IMR-90 (cell line): ENCODE data around the gene SRP14. TPM values are rescaled to one million over a fixed set of nuclear protein-coding genes. Genes with fewer than 3 reads are reported as not detected.
"Not testable (repeated sequence)": the region's sequence is repeated elsewhere in the genome, so short reads cannot be mapped to it uniquely, and the experiment has no call there.

Experiments used
- ATAC-seq: fragments of 200-7000 bp; cut with Tn5 transposase; 2 replicates; pipeline ENCODE4 v1.9.1; 2020; ENCODE audit warnings: low read depth, mild to moderate bottlenecking, moderate library complexity
- BruUV-seq: library from RNA; stranded (reverse); fragments of 400-500 nt; replicated peaks from 2 replicates; lab custom pipeline; 2021; lab: Mats Ljungman, UMichigan
- CTCF ChIA-PET: fragments of 300-600 bp; formaldehyde crosslinking; extraction: SDS; loops from one replicate; lab custom pipeline; 2021; ENCODE audit warnings: antibody characterized with exemption; lab: Yijun Ruan, JAX
- POLR2A ChIA-PET: fragments of 300-600 bp; sonication (Branson Sonifier 250); formaldehyde crosslinking; loops from one replicate; lab custom pipeline; 2022; ENCODE audit warnings: antibody characterized with exemption; ENCODE audit not compliant: unreplicated experiment; lab: Charles Lee
- DNase-seq: peaks from one replicate; pipeline ENCODE4 v3.0.0; 2013
- H2AFZ ChIP-seq: replicated peaks from 2 replicates; pipeline ENCODE3; 2013; ENCODE audit warnings: low read length, mild to moderate bottlenecking; ENCODE audit not compliant: poor library complexity
- H2AK5ac ChIP-seq: 2 replicates; pipeline ENCODE4 v1.6.1; 2013; ENCODE audit warnings: low read depth, low read length, inconsistent platforms
- H2AK9ac ChIP-seq: replicated peaks from 2 replicates; pipeline ENCODE3; 2013; ENCODE audit warnings: mild to moderate bottlenecking, low read depth, low read length, moderate library complexity; ENCODE audit not compliant: poor library complexity
- H2BK120ac ChIP-seq: 2 replicates; pipeline ENCODE4 v1.6.1; 2013; ENCODE audit warnings: low read depth, low read length, inconsistent platforms
- H2BK15ac ChIP-seq: 3 replicates; pipeline ENCODE4 v1.6.1; 2013; ENCODE audit warnings: low read depth, low read length, inconsistent platforms
- H2BK20ac ChIP-seq: 2 replicates; pipeline ENCODE4 v1.6.1; 2013; ENCODE audit warnings: low read depth, mild to moderate bottlenecking, inconsistent platforms, low read length, moderate library complexity
- H2BK5ac ChIP-seq: 2 replicates; pipeline ENCODE4 v1.6.1; 2013; ENCODE audit warnings: mild to moderate bottlenecking, low read depth, low read length, inconsistent platforms; ENCODE audit not compliant: poor library complexity, severe bottlenecking
- H3K14ac ChIP-seq: replicated peaks from 2 replicates; pipeline ENCODE4 v1.6.1; 2013; ENCODE audit warnings: low read depth, low read length, inconsistent platforms
- H3K18ac ChIP-seq: 2 replicates; pipeline ENCODE4 v1.6.1; 2013; ENCODE audit warnings: low read depth, low read length, control low read depth
- H3K23ac ChIP-seq: 2 replicates; pipeline ENCODE4 v1.6.1; 2013; ENCODE audit warnings: low read depth, low read length, inconsistent platforms
- H3K27ac ChIP-seq: 2 replicates; pipeline ENCODE4 v1.5.1; 2013; ENCODE audit warnings: mild to moderate bottlenecking, control low read depth, low read length; ENCODE audit not compliant: insufficient read depth
- H3K27me3 ChIP-seq: 2 replicates; pipeline ENCODE4 v1.6.1; 2013; ENCODE audit warnings: low read length; ENCODE audit not compliant: control insufficient read depth, insufficient read depth
- H3K36me3 ChIP-seq: 2 replicates; pipeline ENCODE4 v1.6.1; 2013; ENCODE audit warnings: low read length, mixed read lengths; ENCODE audit not compliant: control insufficient read depth, insufficient read depth
- H3K4ac ChIP-seq: 2 replicates; pipeline ENCODE4 v1.6.1; 2013; ENCODE audit warnings: low read depth, low read length, inconsistent platforms
- H3K4me1 ChIP-seq: 2 replicates; pipeline ENCODE4 v1.6.1; 2013; ENCODE audit warnings: low read length, mixed read lengths; ENCODE audit not compliant: control insufficient read depth, insufficient read depth
- H3K4me2 ChIP-seq: 2 replicates; pipeline ENCODE4 v1.6.1; 2013; ENCODE audit warnings: low read depth, mild to moderate bottlenecking, control low read depth, low read length, moderate library complexity
- H3K4me3 ChIP-seq: 2 replicates; pipeline ENCODE4 v1.5.1; 2013; ENCODE audit warnings: low read depth, mild to moderate bottlenecking, control low read depth, low read length, moderate library complexity; ENCODE audit not compliant: insufficient read depth
- H3K56ac ChIP-seq: 2 replicates; pipeline ENCODE4 v1.6.1; 2013; ENCODE audit warnings: low read length, inconsistent platforms; ENCODE audit not compliant: insufficient read depth; ENCODE audit errors: extremely low read depth
- H3K79me1 ChIP-seq, 2 experiments: 2 replicates each; pipeline ENCODE4 v1.6.1; 2013; ENCODE audit warnings: low read length in 2 of 2, inconsistent platforms in 1 of 2, low read depth in 1 of 2
- H3K9ac ChIP-seq: 2 replicates; pipeline ENCODE4 v1.6.1; 2013; ENCODE audit warnings: low read depth, low read length, control low read depth
- H3K9me1 ChIP-seq: 2 replicates; pipeline ENCODE4 v1.6.1; 2013; ENCODE audit warnings: low read length, inconsistent platforms; ENCODE audit not compliant: insufficient read depth
- H3K9me3 ChIP-seq: 2 replicates; pipeline ENCODE4 v1.6.1; 2013; ENCODE audit warnings: low read length; ENCODE audit not compliant: control insufficient read depth, insufficient read depth
- H4K20me1 ChIP-seq: 2 replicates; pipeline ENCODE4 v1.6.1; 2013; ENCODE audit warnings: low read length, inconsistent platforms; ENCODE audit not compliant: insufficient read depth
- H4K5ac ChIP-seq: 2 replicates; pipeline ENCODE4 v1.6.1; 2013; ENCODE audit warnings: mild to moderate bottlenecking, low read depth, low read length, control low read depth
- H4K8ac ChIP-seq, 2 experiments: 2 replicates each; pipeline ENCODE4 v1.6.1; 2013; ENCODE audit warnings: low read depth in 2 of 2, low read length in 2 of 2, control low read depth in 1 of 2, inconsistent platforms in 1 of 2
- H4K91ac ChIP-seq: 2 replicates; pipeline ENCODE4 v1.6.1; 2013; ENCODE audit warnings: low read depth, low read length, inconsistent platforms; ENCODE audit not compliant: insufficient read depth
- BHLHE40 ChIP-seq: fragments of 150-350 bp; IDR thresholded peaks from 2 replicates; pipeline ENCODE4 v1.6.1; 2016; ENCODE audit warnings: mild to moderate bottlenecking, low read depth, low read length
- MAZ ChIP-seq: IDR thresholded peaks from 2 replicates; pipeline ENCODE4 v1.6.1; 2012; ENCODE audit warnings: low read depth, mild to moderate bottlenecking, low read length, improper control_type of control experiment, moderate library complexity, borderline replicate concordance
- RCOR1 ChIP-seq: IDR thresholded peaks from 2 replicates; pipeline ENCODE4 v1.6.1; 2012; ENCODE audit warnings: mild to moderate bottlenecking, low read length, improper control_type of control experiment; ENCODE audit not compliant: insufficient replicate concordance
- RFX5 ChIP-seq: IDR thresholded peaks from 2 replicates; pipeline ENCODE4 v1.8.0; 2012; ENCODE audit warnings: low read depth, mild to moderate bottlenecking, low read length, moderate library complexity
- WGBS, 2 experiments: methylation state at CpG; one replicate each; pipeline versions ENCODE4 v1.1.5 to v1.1.7; 2013; ENCODE audit warnings: missing lambda C conversion rate in 2 of 2; ENCODE audit not compliant: insufficient read length in 1 of 2; ENCODE audit errors: extremely low coverage in 2 of 2; 5-methylcytosine and 5-hydroxymethylcytosine counted together
- dilution Hi-C: fragments of 300-500 bp; cut with HindIII; formaldehyde crosslinking; loops from one replicate; pipeline ENCODE4 v1.14.3; 2018; ENCODE audit warnings: low sequenced_read_pairs; ENCODE audit not compliant: unreplicated experiment
- in situ Hi-C: fragments of 300-500 bp; cut with MboI; formaldehyde crosslinking; loops from 3 replicates; pipeline ENCODE4 v1.14.3; 2019; ENCODE audit warnings: low sequenced_read_pairs, inconsistent platforms, mixed read lengths
- intact Hi-C: fragments of 100-400 bp; cut with micrococcal nuclease; formaldehyde crosslinking; loops from 2 replicates; pipeline ENCODE4 v1.10.0; 2022
- polyA plus RNA-seq, 3 experiments: library from polyadenylated mRNA; depleted of rRNA; stranded (reverse); fragments of >200 nt; gene quantifications; 2 replicates each; pipeline ENCODE4 v1.2.3, GENCODE V29; 2012; ENCODE audit warnings: low replicate concordance in 1 of 3
- total RNA-seq: library from RNA; depleted of rRNA; stranded (reverse); fragments of >200 nt; gene quantifications from 2 replicates; pipeline ENCODE4 v1.2.3, GENCODE V29; 2012

SRP14 gene
- total and polyA plus RNA-seq, 2 of the 4 experiments (the other 2 are of a cell fraction) = 106 to 295 TPM

DNA sequence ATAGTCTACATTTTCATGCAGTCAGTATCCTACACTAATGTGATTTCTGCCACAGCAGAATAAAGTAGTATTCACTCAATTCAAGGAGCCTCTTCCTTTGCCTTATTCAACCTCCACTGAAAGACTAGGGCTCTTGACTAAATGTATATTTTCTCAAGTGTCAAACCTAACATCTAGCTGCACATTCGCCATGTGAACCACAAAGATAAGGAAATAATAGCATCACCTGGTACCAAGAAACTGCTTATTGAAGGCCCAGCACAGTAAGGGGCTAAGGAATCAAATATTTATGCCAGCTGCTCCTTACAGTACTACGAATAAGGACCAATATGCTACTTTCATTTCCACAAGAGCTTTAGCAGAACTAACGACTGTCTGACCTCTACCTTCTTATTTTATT lies 1.3 kb downstream of the SRP14 start:
- Histone ChIP-seq H3K18ac (no peak overlapping the region), H3K27ac (no peak overlapping the region), H3K4me3 (peak overlapping the region; percentile 83), H4K91ac (no peak overlapping the region), H3K27me3 (no peaks in the 10 kb centered on the region), H3K4me2 (peak overlapping the region; percentile 78; the same call in 1 of the 2 replicates), H3K36me3 (peaks cover 21% of the 10 kb centered on the region), H3K9ac (peak overlapping the region; percentile 97; the same call in 1 of the 2 replicates), H4K8ac (peak overlapping the region in 1 of 2 experiments; percentile 99; a peak in 2 of 4 replicates), H3K9me1 (0 out of 2 replicates have a peak, but pooled peaks cover 4% of the 10 kb centered on the region), H3K9me3 (no peaks in the 10 kb centered on the region), H2AFZ (no peak overlapping the region), H2BK20ac (no peak overlapping the region), H3K23ac (peak overlapping the region; percentile 99), H2AK5ac (no peak overlapping the region), H3K4ac (no peak overlapping the region), H3K14ac (no peak overlapping the region), H4K5ac (no peak overlapping the region; the same call in 1 of the 2 replicates), H2BK15ac (no peak overlapping the region), H2AK9ac (no peak overlapping the region), H3K56ac (peak overlapping the region; percentile 71; the same call in 1 of the 2 replicates), H4K20me1 (peaks cover 10% of the 10 kb centered on the region; the same call in 1 of the 2 replicates), H3K79me1 (peaks cover 17 to 45% of the 10 kb centered on the region in 2 experiments), H2BK120ac (no peak overlapping the region), H2BK5ac (peak overlapping the region; percentile 96), H3K4me1 (peaks cover 3% of the 10 kb centered on the region; the same call in 1 of the 2 replicates)
- dilution Hi-C loops = no loop called here
- WGBS, 2 experiments = no CpG with 5 or more reads among the region's 3 CpGs
- DNase-seq (no peak), ATAC-seq (no peak)
- intact Hi-C loops = loop anchor here (1.0 kb wide), 1 partner anchor 251 kb away; no protein-coding TSS in a partner anchor
- POLR2A ChIA-PET = interaction anchor here (0.7 kb wide), 1 partner anchor 246 kb away, joined by 3 read pairs; no protein-coding TSS in a partner anchor
- in situ Hi-C loops = no loop called here
- BruUV-seq = no TSS peak
- CTCF ChIA-PET = interaction anchor here (0.6 kb wide), 1 partner anchor 123 kb away, joined by 3 read pairs; no protein-coding TSS in a partner anchor
- TF ChIP-seq MAZ (no peak), RCOR1 (no peak), BHLHE40 (no peak), RFX5 (no peak)

GRCh38 chr15:40035182-40035581 lies 3.8 kb downstream of the SRP14 start:
- Histone ChIP-seq H3K36me3 (peaks cover 34% of the 10 kb centered on the region), H4K20me1 (peaks cover 10% of the 10 kb centered on the region; the same call in 1 of the 2 replicates), H3K79me1 (peaks cover 14 to 45% of the 10 kb centered on the region in 2 experiments)
- H3K23ac ChIP-seq, H4K8ac ChIP-seq, H3K9me3 ChIP-seq, DNase-seq, POLR2A ChIA-PET, H2BK15ac ChIP-seq, H2AK9ac ChIP-seq, dilution Hi-C loops, H3K18ac ChIP-seq, H3K56ac ChIP-seq, in situ Hi-C loops, H3K9ac ChIP-seq, intact Hi-C loops, H3K4me1 ChIP-seq, H3K4me2 ChIP-seq, H4K5ac ChIP-seq, ATAC-seq, H3K4ac ChIP-seq, H2BK5ac ChIP-seq, H2BK120ac ChIP-seq, H2AK5ac ChIP-seq, H2AFZ ChIP-seq, H3K27ac ChIP-seq, H3K9me1 ChIP-seq, H3K14ac ChIP-seq, H4K91ac ChIP-seq, H2BK20ac ChIP-seq, H3K4me3 ChIP-seq, H3K27me3 ChIP-seq: not testable (repeated sequence)
- TSS peak; percentile 98 for BruUV-seq
- CTCF ChIA-PET = interaction anchor here (0.7 to 1.7 kb wide), 3 partner anchors 40 to 182 kb away, joined by 5 to 7 read pairs (median 7); no protein-coding TSS in a partner anchor
- no CpG with 5 or more reads among the region's 1 CpG for WGBS, 2 experiments
